Kidney epithelial cell (primary cell): Measurements from ENCODE around the gene SLC26A1. TPM values are rescaled to one million over a fixed set of nuclear protein-coding genes. Genes with fewer than 3 reads are reported as not detected.

Experiments used
- DNase-seq: peaks from one replicate; pipeline ENCODE4 v3.0.0-alpha.2; 2010; ENCODE audit warnings: low read depth
- H3K27me3 ChIP-seq: 2 replicates; pipeline ENCODE4 v1.6.0; 2011; ENCODE audit warnings: low read length; ENCODE audit not compliant: control insufficient read depth, insufficient read depth
- H3K36me3 ChIP-seq: 2 replicates; pipeline ENCODE4 v1.5.1; 2011; ENCODE audit warnings: low read length; ENCODE audit not compliant: control insufficient read depth, insufficient read depth
- H3K4me3 ChIP-seq: 2 replicates; pipeline ENCODE4 v1.5.1; 2011; ENCODE audit warnings: low read depth, mild to moderate bottlenecking, control low read depth, low read length
- total RNA-seq: library from RNA; depleted of rRNA; stranded (reverse); fragments of >200 nt; gene quantifications from 2 replicates; pipeline ENCODE4 v1.2.3, GENCODE V29; 2015
- TF ChIP-seq, protein P1 (sequence below): IDR thresholded peaks from 2 replicates; pipeline ENCODE4 v1.5.1; 2011; ENCODE audit warnings: mild to moderate bottlenecking, moderate library complexity, low read length, control low read depth, inconsistent platforms; ENCODE audit not compliant: insufficient read depth, poor library complexity, severe bottlenecking

Gene SLC26A1
- total RNA-seq, 1 donor from 2014 or later = 0.38 TPM

DNA sequence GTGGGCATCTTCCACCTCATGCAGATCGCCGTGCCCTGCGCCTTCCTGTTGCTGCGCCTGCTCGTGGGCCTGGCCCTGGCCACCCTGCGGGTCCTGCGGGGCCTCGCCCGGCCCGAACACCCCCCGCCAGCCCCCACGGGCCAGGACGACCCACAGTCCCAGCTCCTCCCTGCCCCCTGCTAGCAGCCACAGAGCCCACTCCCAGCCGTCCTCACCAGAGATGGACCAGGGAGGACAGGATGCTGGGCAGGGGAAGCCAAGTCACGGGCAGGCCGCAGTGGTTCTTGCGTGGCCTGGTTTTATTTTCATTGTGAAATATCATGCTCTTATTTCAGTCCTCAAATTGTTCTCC lies 34.9 kb downstream of the SLC26A1 start:
- TF ChIP-seq, protein P1, sequence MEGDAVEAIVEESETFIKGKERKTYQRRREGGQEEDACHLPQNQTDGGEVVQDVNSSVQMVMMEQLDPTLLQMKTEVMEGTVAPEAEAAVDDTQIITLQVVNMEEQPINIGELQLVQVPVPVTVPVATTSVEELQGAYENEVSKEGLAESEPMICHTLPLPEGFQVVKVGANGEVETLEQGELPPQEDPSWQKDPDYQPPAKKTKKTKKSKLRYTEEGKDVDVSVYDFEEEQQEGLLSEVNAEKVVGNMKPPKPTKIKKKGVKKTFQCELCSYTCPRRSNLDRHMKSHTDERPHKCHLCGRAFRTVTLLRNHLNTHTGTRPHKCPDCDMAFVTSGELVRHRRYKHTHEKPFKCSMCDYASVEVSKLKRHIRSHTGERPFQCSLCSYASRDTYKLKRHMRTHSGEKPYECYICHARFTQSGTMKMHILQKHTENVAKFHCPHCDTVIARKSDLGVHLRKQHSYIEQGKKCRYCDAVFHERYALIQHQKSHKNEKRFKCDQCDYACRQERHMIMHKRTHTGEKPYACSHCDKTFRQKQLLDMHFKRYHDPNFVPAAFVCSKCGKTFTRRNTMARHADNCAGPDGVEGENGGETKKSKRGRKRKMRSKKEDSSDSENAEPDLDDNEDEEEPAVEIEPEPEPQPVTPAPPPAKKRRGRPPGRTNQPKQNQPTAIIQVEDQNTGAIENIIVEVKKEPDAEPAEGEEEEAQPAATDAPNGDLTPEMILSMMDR = no peak
- H3K27me3 ChIP-seq = no peaks in the 10 kb centered on the region
- no peak overlapping the region for H3K4me3 ChIP-seq
- DNase-seq = no peak
- H3K36me3 ChIP-seq = no peaks in the 10 kb centered on the region

GRCh38 chr4:957581-958313 lies 35.5 kb downstream of the SLC26A1 start:
- TF ChIP-seq, protein P1 = no peak
- DNase-seq = no peak
- Histone ChIP-seq H3K4me3 (no peak overlapping the region), H3K36me3 (no peaks in the 10 kb centered on the region), H3K27me3 (no peaks in the 10 kb centered on the region)

- Histone ChIP-seq H3K27me3 (no peaks in the 10 kb centered on the region), H3K36me3 (no peaks in the 10 kb centered on the region), H3K4me3 (no peak overlapping the region)
- no peak for DNase-seq
- TF ChIP-seq, protein P1 = no peak
These were observed 36.0 kb downstream of the SLC26A1 start for GRCh38 chr4:957231-957580.

- H3K4me3 ChIP-seq = no peak overlapping the region
- TF ChIP-seq, protein P1 = no peak
- H3K36me3 ChIP-seq = no peaks in the 10 kb centered on the region
These were observed 36.5 kb downstream of the SLC26A1 start for GRCh38 chr4:956531-957230.

DNA sequence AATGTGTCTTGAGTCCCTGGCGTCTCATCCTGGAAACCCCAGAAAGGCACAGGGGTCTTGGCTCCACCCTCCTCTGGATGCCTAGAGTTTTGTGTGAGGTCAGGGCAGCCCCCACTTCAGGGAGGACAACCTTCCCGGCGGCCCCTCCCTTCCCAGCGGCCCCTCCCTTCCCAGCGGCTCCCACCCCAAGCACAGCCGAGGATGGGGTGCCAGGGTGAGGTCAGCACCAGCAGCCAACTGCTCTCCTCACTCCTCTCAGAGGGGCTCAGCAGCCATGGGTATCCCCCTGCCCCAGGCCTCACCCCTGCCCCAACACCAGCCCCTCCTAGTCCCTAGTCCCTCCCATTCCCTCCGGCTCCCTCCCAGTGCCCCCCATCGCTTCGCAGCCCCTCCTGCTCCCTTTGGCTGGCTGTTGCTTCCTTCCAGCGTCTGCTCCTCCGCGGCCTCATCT lies 37.2 kb downstream of the SLC26A1 start:
- TF ChIP-seq, protein P1 = no peak
- Histone ChIP-seq H3K36me3 (no peaks in the 10 kb centered on the region), H3K27me3 (no peaks in the 10 kb centered on the region), H3K4me3 (no peak overlapping the region)
- DNase-seq = no peak

More at GRCh38 chr4:956531-957230, 36.5 kb downstream of the SLC26A1 start:
- DNase-seq = no peak
- H3K27me3 ChIP-seq = no peaks in the 10 kb centered on the region
